Omental fat pad (tissue), 4 donors: ENCODE results near the gene UNC5CL. TPM values are rescaled to one million over a fixed set of nuclear protein-coding genes. Genes with fewer than 3 reads are reported as not detected.

Source experiments
- ATAC-seq: fragments of 150-250 bp; one replicate; pipeline ENCODE4 v1.9.1; 2016; ENCODE audit warnings: mild to moderate bottlenecking, moderate library complexity; ENCODE audit not compliant: low FRiP score
- DNase-seq: peaks from one replicate; pipeline ENCODE4 v3.0.0-alpha.2; 2019; ENCODE audit warnings: low spot score
- total RNA-seq, 4 donors: library from RNA; depleted of rRNA; stranded (reverse); fragments of >200 nt; gene quantifications; one replicate each; pipeline ENCODE4 v1.1.0, GENCODE V29; 2016
- TF ChIP-seq, protein P1 (sequence below), 3 donors: fragments of 450-650 bp; IDR thresholded peaks; one replicate each; pipeline ENCODE4 v1.5.1; 2016 to 2017; ENCODE audit warnings: antibody characterized with exemption in 3 of 3, mild to moderate bottlenecking in 3 of 3, moderate library complexity in 2 of 3

Gene UNC5CL
- total RNA-seq, 4 donors from 2014 or later, result 0.56 to 1.9 (median 0.80) TPM

DNA sequence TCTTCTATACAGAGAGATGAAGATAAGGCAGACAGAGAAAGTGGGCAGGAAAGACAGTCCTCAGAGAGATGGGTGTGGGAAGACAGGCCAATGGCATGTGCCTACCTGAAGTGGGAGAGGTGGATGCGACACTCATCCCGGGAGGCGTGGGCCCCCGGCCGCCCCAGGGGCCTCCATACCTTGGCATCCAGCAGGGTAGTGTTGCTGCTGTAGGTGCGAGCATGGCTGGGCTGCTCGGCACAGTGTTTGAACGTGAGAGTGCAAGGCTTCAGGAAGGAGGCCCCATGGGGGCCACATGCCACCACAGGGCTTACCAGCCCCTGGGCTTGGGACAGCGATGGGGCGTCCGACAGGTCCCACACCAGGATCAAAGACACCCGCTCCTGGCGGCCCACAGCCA is 5.2 kb downstream of the UNC5CL start:
- no peak for ATAC-seq

DNA sequence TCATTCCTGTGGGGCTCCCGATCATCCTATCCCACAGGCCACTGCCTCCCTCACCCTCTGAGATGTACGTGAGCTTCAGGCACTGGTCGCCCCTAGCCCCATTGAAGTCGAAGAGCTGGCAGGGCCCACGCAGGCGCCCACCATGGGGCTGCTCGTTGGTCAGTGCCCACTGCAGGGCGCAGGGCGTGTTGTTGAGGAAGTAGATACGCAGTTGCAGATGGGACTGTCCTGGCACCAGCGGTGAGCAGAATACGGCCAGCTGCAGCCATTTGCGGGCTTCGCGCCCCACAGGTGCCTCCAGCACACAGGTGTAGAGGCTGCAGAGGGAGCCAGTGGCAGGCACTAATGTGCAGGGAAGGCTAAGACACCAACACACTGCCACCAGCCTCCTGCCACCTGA is 6.2 kb downstream of the UNC5CL start:
- DNase-seq (no peak), ATAC-seq (no peak)
- TF ChIP-seq, protein P1, sequence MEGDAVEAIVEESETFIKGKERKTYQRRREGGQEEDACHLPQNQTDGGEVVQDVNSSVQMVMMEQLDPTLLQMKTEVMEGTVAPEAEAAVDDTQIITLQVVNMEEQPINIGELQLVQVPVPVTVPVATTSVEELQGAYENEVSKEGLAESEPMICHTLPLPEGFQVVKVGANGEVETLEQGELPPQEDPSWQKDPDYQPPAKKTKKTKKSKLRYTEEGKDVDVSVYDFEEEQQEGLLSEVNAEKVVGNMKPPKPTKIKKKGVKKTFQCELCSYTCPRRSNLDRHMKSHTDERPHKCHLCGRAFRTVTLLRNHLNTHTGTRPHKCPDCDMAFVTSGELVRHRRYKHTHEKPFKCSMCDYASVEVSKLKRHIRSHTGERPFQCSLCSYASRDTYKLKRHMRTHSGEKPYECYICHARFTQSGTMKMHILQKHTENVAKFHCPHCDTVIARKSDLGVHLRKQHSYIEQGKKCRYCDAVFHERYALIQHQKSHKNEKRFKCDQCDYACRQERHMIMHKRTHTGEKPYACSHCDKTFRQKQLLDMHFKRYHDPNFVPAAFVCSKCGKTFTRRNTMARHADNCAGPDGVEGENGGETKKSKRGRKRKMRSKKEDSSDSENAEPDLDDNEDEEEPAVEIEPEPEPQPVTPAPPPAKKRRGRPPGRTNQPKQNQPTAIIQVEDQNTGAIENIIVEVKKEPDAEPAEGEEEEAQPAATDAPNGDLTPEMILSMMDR (IDR thresholded peaks at IDR 0.05), result no peak

More for the DNA sequence above, 5.2 kb downstream of the UNC5CL start:
- DNase-seq, result no peak
- TF ChIP-seq, protein P1 (IDR thresholded peaks at IDR 0.05), result no peak

DNA sequence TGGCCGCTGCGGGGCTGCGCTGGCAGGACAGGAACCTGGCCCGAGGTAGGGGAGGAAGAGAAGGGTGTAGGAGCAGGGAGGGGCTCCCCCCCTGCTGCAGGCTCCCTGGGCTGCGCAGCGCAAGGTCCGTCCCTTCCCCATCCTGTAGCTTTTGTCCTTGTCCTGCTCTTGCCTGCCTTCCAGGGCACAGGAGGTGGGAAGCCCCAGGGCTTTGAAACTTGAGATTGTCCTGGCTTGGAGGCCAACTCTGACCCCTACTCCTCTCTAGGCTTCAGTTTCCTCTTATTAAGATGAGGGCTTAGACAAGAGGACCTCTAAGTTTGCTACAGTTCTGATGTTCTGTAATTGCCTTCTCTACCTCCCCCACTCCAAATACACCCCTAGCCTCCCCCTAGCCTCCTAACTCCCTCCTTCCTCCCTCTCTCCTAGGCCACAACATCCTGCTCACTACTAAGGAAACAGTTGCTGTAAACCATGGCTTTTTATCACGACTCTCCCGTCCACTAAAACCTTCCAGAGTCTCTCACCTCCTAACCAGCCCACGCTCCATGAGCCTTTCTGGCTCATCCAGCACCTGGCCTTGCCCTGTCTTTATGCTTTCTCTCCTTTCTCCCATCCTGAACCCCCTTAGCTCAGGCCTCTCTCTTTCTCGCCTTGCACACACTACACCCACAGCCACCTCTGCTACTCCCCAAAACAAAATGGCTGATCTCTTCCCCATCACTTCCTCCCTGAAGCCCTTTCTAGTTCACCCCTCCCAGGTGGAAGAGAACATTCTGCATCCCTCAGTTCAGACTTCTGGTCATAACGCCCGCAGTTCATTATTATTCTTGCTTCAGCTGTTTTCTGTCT is 10.2 kb downstream of the UNC5CL start:
- TF ChIP-seq, protein P1 (IDR thresholded peaks at IDR 0.05), result no peak
- DNase-seq (no peak), ATAC-seq (peak; percentile 25)

DNA sequence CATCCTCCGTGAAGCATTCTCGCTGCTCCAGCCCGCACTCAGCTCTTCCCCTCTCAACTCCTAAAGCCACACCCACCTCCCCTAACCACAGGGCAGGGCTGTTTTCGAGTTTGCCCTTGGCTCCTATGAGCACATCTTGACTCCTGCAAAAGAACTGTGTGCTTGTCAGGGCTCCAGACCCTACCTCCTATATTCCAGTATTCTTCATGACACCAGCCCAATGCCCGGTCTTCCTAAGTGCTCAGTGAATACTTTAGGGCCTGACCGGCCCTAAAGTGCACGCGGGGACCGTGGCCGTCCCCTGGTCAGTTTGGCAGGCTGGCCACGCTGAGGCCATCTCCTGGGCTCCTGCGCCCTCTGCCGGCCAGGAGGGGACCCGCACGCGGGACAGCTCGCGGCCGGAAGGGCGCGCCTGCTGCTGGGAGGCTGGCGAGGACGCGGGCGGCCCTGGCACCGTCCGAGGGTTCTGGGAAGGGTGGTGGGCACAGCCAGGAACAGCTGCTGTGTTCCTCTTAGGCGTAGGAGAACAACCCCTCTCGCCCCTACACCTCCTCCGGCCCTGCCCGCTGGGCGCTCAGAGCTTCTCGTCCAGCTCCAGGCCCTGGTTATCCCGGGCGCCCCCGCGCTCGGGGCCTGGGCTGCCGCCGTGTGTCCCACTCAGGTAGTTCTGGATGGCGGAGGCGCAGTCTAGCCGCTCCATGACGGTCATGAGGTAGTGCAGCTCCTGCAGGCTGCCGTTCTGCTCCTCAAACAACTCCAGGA is 11.0 kb downstream of the UNC5CL start:
- ATAC-seq, result peak; percentile 98
- peak; percentile 87 for DNase-seq

DNA sequence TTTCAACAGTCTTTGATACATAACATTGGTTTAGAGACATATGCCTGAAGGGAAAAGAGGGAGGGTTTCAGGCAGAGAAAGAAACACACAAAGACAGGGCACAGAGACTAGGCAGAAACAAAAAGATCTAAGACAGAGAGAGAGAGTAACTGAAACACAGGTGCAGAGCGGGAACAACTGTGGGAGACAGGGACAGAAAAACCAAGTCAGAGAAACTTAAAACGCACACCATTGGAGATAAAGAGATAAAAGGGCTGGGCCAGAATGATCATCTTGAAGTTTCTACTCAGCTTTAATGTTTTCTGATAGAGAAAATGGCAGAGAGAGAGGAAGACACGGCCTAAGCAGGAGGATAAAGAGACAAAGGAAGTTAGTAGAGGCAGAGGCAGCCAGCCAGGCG is 11.8 kb downstream of the UNC5CL start:
- TF ChIP-seq, protein P1 (IDR thresholded peaks at IDR 0.05), result no peak
- no peak for ATAC-seq
- DNase-seq, result no peak

More for the DNA sequence above, 11.0 kb downstream of the UNC5CL start:
- TF ChIP-seq, protein P1 (IDR thresholded peaks at IDR 0.05), result peak in 2 of 3 donors; percentile 87 to 98

DNA sequence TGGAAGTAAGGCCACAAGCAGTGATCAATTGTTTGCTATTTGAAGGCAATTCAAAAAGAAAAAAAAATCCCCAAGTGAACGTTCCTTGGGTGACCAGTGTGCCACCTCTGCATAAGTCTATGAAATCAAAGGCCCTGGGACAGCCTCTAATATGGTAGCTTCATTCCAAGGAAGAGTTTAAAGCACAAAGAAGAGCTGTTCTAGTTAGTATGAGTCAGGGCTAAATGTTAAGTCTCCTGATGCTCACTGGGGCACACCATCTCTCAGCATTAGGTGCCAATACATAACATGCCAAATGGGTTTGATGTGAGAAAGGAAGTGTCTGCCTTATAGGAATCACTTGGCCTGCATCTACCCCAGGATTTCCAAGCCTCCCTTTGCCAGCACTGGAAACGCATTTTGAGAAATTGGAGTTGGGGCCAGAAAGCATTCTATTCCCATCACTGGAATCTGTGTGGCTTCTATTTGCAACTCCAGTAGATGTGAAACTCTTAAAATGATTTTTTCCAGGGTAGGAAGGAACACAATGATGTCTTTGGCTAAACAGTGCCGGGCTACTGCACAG is 13.0 kb downstream of the UNC5CL start:
- TF ChIP-seq, protein P1 (IDR thresholded peaks at IDR 0.05), result no peak
- ATAC-seq (no peak), DNase-seq (no peak)
